Activated CD4-positive, alpha-beta T cell treated with anti-CD3 and anti-CD28 coated beads, Interleukin-2, amount 10 ng/mL, durations not matched to agents 24 days and 14 days (primary cell): ENCODE measurements around the gene RILPL1. TPM values are rescaled to one million over a fixed set of nuclear protein-coding genes. Genes with fewer than 3 reads are reported as not detected.
"Not testable (repeated sequence)": the region's sequence is repeated elsewhere in the genome, so short reads cannot be mapped to it uniquely, and the experiment has no call there.

Experiments used
- DNase-seq: peaks from one replicate; pipeline ENCODE4 v3.0.0; 2022
- H3K27ac Mint-ChIP-seq: one replicate; pipeline ENCODE4 v1.8.0; 2022; ENCODE audit warnings: mild to moderate bottlenecking, mixed read lengths
- H3K27me3 Mint-ChIP-seq: one replicate; pipeline ENCODE4 v1.8.0; 2022; ENCODE audit warnings: mixed read lengths
- H3K36me3 Mint-ChIP-seq: one replicate; pipeline ENCODE4 v1.8.0; 2022; ENCODE audit warnings: low read depth, mild to moderate bottlenecking, mixed read lengths
- H3K4me1 Mint-ChIP-seq: one replicate; pipeline ENCODE4 v1.8.0; 2021; ENCODE audit warnings: mixed read lengths
- H3K4me3 Mint-ChIP-seq: one replicate; pipeline ENCODE4 v1.8.0; 2022; ENCODE audit warnings: mild to moderate bottlenecking, moderate library complexity, mixed read lengths
- H3K9me3 Mint-ChIP-seq: one replicate; pipeline ENCODE4 v1.8.0; 2021; ENCODE audit warnings: mixed read lengths
- intact Hi-C: fragments of 100-400 bp; cut with micrococcal nuclease; formaldehyde crosslinking; loops from one replicate; pipeline ENCODE4 v1.15.1; 2023
- total RNA-seq: library from RNA; stranded (reverse); gene quantifications from 2 replicates; pipeline ENCODE4 v1.2.3, GENCODE V29; 2022

RILPL1 gene
- total RNA-seq, 1 donor from 2014 or later, result 4.1 TPM

GRCh38 chr12:123520567-123521474 lies 12.7 kb downstream of the RILPL1 start:
- intact Hi-C loops, result no loop called here
- DNase-seq, result no peak
- no peak overlapping the region for H3K27ac Mint-ChIP-seq
- H3K4me1 Mint-ChIP-seq, result no peaks in the 10 kb centered on the region
- no peak overlapping the region for H3K4me3 Mint-ChIP-seq
- no peaks in the 10 kb centered on the region for H3K27me3 Mint-ChIP-seq
- H3K9me3 Mint-ChIP-seq, result no peaks in the 10 kb centered on the region
- peaks cover 2% of the 10 kb centered on the region for H3K36me3 Mint-ChIP-seq

- DNase-seq, result no peak
Observed at GRCh38 chr12:123519141-123520001, 14.1 kb downstream of the RILPL1 start.

GRCh38 chr12:123516216-123516780 lies 17.2 kb downstream of the RILPL1 start:
- no peak overlapping the region for H3K27ac Mint-ChIP-seq
- H3K4me3 Mint-ChIP-seq, result no peak overlapping the region
- no peak for DNase-seq
- H3K9me3 Mint-ChIP-seq, result no peaks in the 10 kb centered on the region
- no peaks in the 10 kb centered on the region for H3K27me3 Mint-ChIP-seq
- intact Hi-C loops, result no loop called here
- peaks cover 2% of the 10 kb centered on the region for H3K36me3 Mint-ChIP-seq
- no peaks in the 10 kb centered on the region for H3K4me1 Mint-ChIP-seq

More at GRCh38 chr12:123519141-123520001, 14.1 kb downstream of the RILPL1 start:
- Mint-ChIP-seq H3K4me1 (no peaks in the 10 kb centered on the region), H3K27me3 (no peaks in the 10 kb centered on the region), H3K27ac (no peak overlapping the region), H3K4me3 (no peak overlapping the region), H3K9me3 (no peaks in the 10 kb centered on the region), H3K36me3 (peaks cover 2% of the 10 kb centered on the region)
- intact Hi-C loops, result no loop called here

DNA sequence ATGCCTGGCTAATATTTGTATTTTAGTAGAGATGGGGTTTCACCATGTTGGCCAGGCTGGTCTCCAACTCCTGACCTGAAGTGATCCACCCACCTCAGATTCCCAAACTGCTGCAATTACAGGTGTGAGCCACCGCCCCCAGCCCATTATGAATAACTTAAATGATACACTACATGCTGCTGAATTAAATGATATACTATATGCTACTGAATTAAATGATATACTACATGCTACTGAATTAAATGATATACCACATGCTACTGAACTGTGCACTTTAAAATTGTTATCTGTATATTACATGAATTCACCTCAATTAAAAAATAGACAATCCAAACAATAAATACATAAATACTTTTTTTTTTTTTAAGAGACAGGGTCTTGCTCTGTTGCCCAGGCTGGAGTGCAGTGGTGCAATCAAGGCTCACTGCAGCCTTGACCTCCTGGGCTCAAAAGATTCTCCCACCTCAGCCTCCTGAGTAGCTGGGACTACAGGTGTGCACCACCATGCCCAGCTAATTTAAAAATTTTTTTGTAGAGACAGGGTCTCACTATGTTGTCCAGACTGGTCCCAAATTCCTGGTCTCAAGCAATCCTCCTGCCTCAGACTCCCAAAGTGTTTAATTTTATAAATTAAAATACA lies 18.8 kb downstream of the RILPL1 start:
- H3K9me3 Mint-ChIP-seq, H3K4me3 Mint-ChIP-seq, H3K27me3 Mint-ChIP-seq, H3K4me1 Mint-ChIP-seq, DNase-seq, H3K27ac Mint-ChIP-seq, H3K36me3 Mint-ChIP-seq, intact Hi-C loops: not testable (repeated sequence)

- Mint-ChIP-seq H3K9me3 (no peaks in the 10 kb centered on the region), H3K36me3 (peaks cover 2% of the 10 kb centered on the region), H3K27me3 (no peaks in the 10 kb centered on the region), H3K4me3 (no peak overlapping the region), H3K4me1 (peaks cover 5% of the 10 kb centered on the region), H3K27ac (no peak overlapping the region)
- intact Hi-C loops, result no loop called here
- DNase-seq, result no peak
Observed at GRCh38 chr12:123513805-123514204, 19.7 kb downstream of the RILPL1 start.

GRCh38 chr12:123512838-123513665 lies 20.5 kb downstream of the RILPL1 start:
- intact Hi-C loops, result no loop called here
- no peak overlapping the region for H3K27ac Mint-ChIP-seq
- H3K9me3 Mint-ChIP-seq, result no peaks in the 10 kb centered on the region
- no peaks in the 10 kb centered on the region for H3K27me3 Mint-ChIP-seq
- H3K36me3 Mint-ChIP-seq, result peaks cover 2% of the 10 kb centered on the region
- DNase-seq, result no peak
- no peak overlapping the region for H3K4me3 Mint-ChIP-seq
- peaks cover 5% of the 10 kb centered on the region for H3K4me1 Mint-ChIP-seq

DNA sequence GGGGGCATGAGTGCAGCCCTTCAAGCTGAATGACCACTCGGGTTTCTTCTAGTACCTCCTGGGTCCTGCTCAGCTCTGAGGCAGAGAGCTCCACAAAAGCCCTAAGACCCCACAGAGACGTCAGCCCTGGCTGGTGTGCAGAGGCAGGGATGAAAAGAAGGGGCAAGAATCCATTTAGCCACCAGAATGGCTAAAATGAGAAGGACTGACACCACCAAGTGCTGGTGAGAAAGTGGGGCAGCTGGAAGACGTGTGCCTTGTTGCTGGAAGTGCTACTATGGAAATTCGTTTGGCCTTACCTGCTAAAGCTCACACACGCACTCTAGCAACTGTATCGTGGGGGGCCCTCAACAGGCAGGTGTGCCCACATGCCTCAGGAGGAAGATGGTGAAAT lies 26.7 kb downstream of the RILPL1 start:
- Mint-ChIP-seq H3K27ac (no peak overlapping the region), H3K9me3 (no peaks in the 10 kb centered on the region), H3K27me3 (no peaks in the 10 kb centered on the region), H3K36me3 (no peaks in the 10 kb centered on the region), H3K4me3 (no peak overlapping the region), H3K4me1 (peaks cover 5% of the 10 kb centered on the region)
- no peak for DNase-seq
- intact Hi-C loops, result no loop called here

GRCh38 chr12:123506059-123506842 lies 27.3 kb downstream of the RILPL1 start:
- intact Hi-C loops, result no loop called here
- Mint-ChIP-seq H3K9me3 (no peaks in the 10 kb centered on the region), H3K4me1 (peaks cover 5% of the 10 kb centered on the region), H3K27me3 (no peaks in the 10 kb centered on the region), H3K4me3 (no peak overlapping the region), H3K36me3 (no peaks in the 10 kb centered on the region), H3K27ac (no peak overlapping the region)
- no peak for DNase-seq

GRCh38 chr12:123502163-123502704 lies 31.3 kb downstream of the RILPL1 start:
- intact Hi-C loops, result no loop called here
- Mint-ChIP-seq H3K9me3 (no peaks in the 10 kb centered on the region), H3K4me1 (no peaks in the 10 kb centered on the region), H3K27ac (no peak overlapping the region), H3K27me3 (no peaks in the 10 kb centered on the region), H3K36me3 (peaks cover 2% of the 10 kb centered on the region), H3K4me3 (no peak overlapping the region)
- no peak for DNase-seq

GRCh38 chr12:123499332-123499731 lies 34.2 kb downstream of the RILPL1 start:
- no peak overlapping the region for H3K4me3 Mint-ChIP-seq
- H3K4me1 Mint-ChIP-seq, result no peaks in the 10 kb centered on the region
- peaks cover 2% of the 10 kb centered on the region for H3K36me3 Mint-ChIP-seq
- H3K9me3 Mint-ChIP-seq, result no peaks in the 10 kb centered on the region
- H3K27ac Mint-ChIP-seq, result peak overlapping the region; percentile 22
- intact Hi-C loops, result no loop called here
- DNase-seq, result no peak
- no peaks in the 10 kb centered on the region for H3K27me3 Mint-ChIP-seq

GRCh38 chr12:123498126-123498825 lies 35.2 kb downstream of the RILPL1 start:
- DNase-seq, result no peak
- intact Hi-C loops, result no loop called here
- no peaks in the 10 kb centered on the region for H3K4me1 Mint-ChIP-seq
- no peak overlapping the region for H3K4me3 Mint-ChIP-seq
- H3K27ac Mint-ChIP-seq, result no peak overlapping the region
- H3K36me3 Mint-ChIP-seq, result peaks cover 2% of the 10 kb centered on the region
- H3K9me3 Mint-ChIP-seq, result no peaks in the 10 kb centered on the region
- H3K27me3 Mint-ChIP-seq, result no peaks in the 10 kb centered on the region

DNA sequence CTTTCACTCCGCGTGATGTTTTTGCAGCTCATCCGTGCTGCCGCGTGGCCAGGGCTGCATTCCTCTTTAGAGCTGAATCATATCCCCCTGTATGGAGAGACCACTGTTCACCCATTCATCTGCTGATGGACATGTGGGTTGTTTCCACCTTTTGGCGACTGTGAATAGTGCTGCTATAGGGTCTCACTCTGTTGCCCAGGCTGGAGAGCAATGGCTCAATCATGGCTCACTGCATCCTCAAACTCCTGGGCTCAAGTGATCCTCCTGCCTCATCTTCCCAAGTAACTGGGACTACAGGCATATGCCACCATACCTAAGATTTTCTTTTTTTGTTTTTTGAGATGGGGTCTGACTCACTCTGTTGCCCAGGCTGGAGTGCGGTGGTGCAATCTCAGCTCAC lies 36.5 kb downstream of the RILPL1 start:
- Mint-ChIP-seq H3K27me3 (no peaks in the 10 kb centered on the region), H3K27ac (no peak overlapping the region), H3K4me1 (no peaks in the 10 kb centered on the region), H3K4me3 (no peak overlapping the region), H3K9me3 (no peaks in the 10 kb centered on the region), H3K36me3 (peaks cover 2% of the 10 kb centered on the region)
- no peak for DNase-seq
- intact Hi-C loops, result no loop called here
